Right lobe of liver (tissue), 4 donors: ENCODE results near the gene DLX5.

Experiments
- CTCF ChIP-seq, 4 donors: fragments of 200-600 bp in 3 of 4; fragments of 450-650 bp in 1 of 4; IDR thresholded peaks; one replicate each; pipeline versions ENCODE4 v1.5.1 to v1.8.0; 2016 to 2022; ENCODE audit warnings: antibody characterized with exemption in 4 of 4, mild to moderate bottlenecking in 2 of 4
- POLR2A ChIP-seq: fragments of 450-650 bp; IDR thresholded peaks from one replicate; pipeline ENCODE4 v1.6.1; 2017; ENCODE audit warnings: antibody characterized with exemption, mild to moderate bottlenecking
- donor health status: DM: no; HTN: no; CAD: no.
- donor health status: DM: no; HTN: no; CAD: no.
- donor health status: DM: no; HTN: yes; CAD: no.

- TF ChIP-seq POLR2A: no peak
- TF ChIP-seq CTCF (IDR thresholded peaks at IDR 0.05): no peak
These were observed 29.1 kb downstream of the DLX5 start for GRCh38 chr7:96995406-96996110.
